ENCODE data around the gene OSBPL2. TPM values are rescaled to one million over a fixed set of nuclear protein-coding genes. Genes with fewer than 3 reads are reported as not detected.

Gene OSBPL2
- total and polyA plus RNA-seq, 2 experiments from 2014 or later = 16.6 to 31.2 TPM

DNA sequence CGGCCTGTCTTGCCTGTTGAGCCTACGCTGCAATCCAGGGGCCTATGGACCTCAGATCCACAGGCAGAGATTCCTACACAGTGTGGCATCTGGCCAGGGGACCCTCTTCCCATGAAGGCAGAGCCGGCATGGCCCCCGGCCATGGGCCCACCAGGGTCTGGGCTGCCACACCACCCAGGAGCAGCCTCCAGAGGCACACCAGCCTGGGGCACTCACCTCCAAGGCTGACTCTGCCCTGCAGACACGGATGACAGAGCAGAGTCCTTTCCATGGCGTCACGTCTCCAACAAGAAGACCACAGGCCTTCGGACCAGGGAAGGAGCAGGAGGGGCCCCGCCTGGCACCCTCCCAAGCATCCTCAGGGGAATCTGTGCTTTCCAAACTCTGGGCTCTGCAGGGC, 14.8 kb upstream of the OSBPL2 start:
- peaks cover 28% of the 10 kb centered on the region for H3K27me3 Mint-ChIP-seq (ENCODE audit: insufficient read depth, low read depth, poor library complexity)

More for the DNA sequence above, 14.8 kb upstream of the OSBPL2 start:
- H4K20me1 ChIP-seq (replicated peaks; ENCODE audit: insufficient read depth) = no peaks in the 10 kb centered on the region; the same call in 1 of the 2 replicates
- no peak overlapping the region for H3K27ac Mint-ChIP-seq
- H2AFZ ChIP-seq = no peak overlapping the region
- no peaks in the 10 kb centered on the region; the same call in 2 of the 3 replicates for H3K36me3 Mint-ChIP-seq (ENCODE audit: low read depth)
- H3K9me2 ChIP-seq (ENCODE audit: insufficient read depth) = no peaks in the 10 kb centered on the region
- no peaks in the 10 kb centered on the region for H3K36me3 ChIP-seq (ENCODE audit: insufficient read depth)
- H3K4me2 ChIP-seq = no peak overlapping the region
- H3K4me3 Mint-ChIP-seq = no peak overlapping the region
- no peaks in the 10 kb centered on the region for H3K79me2 ChIP-seq (replicated peaks; ENCODE audit: insufficient read depth)
- H3K27ac ChIP-seq (ENCODE audit: low read depth) = no peak overlapping the region
- H3K9me3 Mint-ChIP-seq = no peaks in the 10 kb centered on the region
- H3K4me1 ChIP-seq (ENCODE audit: insufficient read depth) = peaks cover 8% of the 10 kb centered on the region
- no peak overlapping the region for H3K4me3 ChIP-seq
- DNase-seq (ENCODE audit: low spot score) (no peak), ATAC-seq (no peak)
- peaks cover 31% of the 10 kb centered on the region for H3K27me3 ChIP-seq (ENCODE audit: insufficient read depth)
- TF ChIP-seq, protein P1, sequence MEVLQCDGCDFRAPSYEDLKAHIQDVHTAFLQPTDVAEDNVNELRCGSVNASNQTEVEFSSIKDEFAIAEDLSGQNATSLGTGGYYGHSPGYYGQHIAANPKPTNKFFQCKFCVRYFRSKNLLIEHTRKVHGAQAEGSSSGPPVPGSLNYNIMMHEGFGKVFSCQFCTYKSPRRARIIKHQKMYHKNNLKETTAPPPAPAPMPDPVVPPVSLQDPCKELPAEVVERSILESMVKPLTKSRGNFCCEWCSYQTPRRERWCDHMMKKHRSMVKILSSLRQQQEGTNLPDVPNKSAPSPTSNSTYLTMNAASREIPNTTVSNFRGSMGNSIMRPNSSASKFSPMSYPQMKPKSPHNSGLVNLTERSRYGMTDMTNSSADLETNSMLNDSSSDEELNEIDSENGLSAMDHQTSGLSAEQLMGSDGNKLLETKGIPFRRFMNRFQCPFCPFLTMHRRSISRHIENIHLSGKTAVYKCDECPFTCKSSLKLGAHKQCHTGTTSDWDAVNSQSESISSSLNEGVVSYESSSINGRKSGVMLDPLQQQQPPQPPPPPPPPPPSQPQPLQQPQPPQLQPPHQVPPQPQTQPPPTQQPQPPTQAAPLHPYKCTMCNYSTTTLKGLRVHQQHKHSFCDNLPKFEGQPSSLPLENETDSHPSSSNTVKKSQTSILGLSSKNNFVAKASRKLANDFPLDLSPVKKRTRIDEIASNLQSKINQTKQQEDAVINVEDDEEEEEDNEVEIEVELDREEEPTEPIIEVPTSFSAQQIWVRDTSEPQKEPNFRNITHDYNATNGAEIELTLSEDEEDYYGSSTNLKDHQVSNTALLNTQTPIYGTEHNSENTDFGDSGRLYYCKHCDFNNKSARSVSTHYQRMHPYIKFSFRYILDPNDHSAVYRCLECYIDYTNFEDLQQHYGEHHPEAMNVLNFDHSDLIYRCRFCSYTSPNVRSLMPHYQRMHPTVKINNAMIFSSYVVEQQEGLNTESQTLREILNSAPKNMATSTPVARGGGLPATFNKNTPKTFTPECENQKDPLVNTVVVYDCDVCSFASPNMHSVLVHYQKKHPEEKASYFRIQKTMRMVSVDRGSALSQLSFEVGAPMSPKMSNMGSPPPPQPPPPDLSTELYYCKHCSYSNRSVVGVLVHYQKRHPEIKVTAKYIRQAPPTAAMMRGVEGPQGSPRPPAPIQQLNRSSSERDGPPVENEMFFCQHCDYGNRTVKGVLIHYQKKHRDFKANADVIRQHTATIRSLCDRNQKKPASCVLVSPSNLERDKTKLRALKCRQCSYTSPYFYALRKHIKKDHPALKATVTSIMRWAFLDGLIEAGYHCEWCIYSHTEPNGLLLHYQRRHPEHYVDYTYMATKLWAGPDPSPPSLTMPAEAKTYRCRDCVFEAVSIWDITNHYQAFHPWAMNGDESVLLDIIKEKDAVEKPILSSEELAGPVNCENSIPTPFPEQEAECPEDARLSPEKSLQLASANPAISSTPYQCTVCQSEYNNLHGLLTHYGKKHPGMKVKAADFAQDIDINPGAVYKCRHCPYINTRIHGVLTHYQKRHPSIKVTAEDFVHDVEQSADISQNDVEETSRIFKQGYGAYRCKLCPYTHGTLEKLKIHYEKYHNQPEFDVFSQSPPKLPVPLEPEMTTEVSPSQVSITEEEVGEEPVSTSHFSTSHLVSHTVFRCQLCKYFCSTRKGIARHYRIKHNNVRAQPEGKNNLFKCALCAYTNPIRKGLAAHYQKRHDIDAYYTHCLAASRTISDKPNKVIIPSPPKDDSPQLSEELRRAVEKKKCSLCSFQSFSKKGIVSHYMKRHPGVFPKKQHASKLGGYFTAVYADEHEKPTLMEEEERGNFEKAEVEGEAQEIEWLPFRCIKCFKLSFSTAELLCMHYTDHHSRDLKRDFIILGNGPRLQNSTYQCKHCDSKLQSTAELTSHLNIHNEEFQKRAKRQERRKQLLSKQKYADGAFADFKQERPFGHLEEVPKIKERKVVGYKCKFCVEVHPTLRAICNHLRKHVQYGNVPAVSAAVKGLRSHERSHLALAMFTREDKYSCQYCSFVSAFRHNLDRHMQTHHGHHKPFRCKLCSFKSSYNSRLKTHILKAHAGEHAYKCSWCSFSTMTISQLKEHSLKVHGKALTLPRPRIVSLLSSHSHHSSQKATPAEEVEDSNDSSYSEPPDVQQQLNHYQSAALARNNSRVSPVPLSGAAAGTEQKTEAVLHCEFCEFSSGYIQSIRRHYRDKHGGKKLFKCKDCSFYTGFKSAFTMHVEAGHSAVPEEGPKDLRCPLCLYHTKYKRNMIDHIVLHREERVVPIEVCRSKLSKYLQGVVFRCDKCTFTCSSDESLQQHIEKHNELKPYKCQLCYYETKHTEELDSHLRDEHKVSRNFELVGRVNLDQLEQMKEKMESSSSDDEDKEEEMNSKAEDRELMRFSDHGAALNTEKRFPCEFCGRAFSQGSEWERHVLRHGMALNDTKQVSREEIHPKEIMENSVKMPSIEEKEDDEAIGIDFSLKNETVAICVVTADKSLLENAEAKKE (CRISPR knock-in tag; IDR thresholded peaks at IDR 0.05) = no peak
- TF ChIP-seq ZNF331 (CRISPR knock-in tag; IDR thresholded peaks at IDR 0.05; ENCODE audit: low read depth) = no peak
- no peak for TF ChIP-seq EZH2 (IDR thresholded peaks at IDR 0.05; ENCODE audit: low read depth, unreplicated experiment)
- TF ChIP-seq ZNF114 (CRISPR knock-in tag; IDR thresholded peaks at IDR 0.05) = no peak
- TF ChIP-seq, protein P2, sequence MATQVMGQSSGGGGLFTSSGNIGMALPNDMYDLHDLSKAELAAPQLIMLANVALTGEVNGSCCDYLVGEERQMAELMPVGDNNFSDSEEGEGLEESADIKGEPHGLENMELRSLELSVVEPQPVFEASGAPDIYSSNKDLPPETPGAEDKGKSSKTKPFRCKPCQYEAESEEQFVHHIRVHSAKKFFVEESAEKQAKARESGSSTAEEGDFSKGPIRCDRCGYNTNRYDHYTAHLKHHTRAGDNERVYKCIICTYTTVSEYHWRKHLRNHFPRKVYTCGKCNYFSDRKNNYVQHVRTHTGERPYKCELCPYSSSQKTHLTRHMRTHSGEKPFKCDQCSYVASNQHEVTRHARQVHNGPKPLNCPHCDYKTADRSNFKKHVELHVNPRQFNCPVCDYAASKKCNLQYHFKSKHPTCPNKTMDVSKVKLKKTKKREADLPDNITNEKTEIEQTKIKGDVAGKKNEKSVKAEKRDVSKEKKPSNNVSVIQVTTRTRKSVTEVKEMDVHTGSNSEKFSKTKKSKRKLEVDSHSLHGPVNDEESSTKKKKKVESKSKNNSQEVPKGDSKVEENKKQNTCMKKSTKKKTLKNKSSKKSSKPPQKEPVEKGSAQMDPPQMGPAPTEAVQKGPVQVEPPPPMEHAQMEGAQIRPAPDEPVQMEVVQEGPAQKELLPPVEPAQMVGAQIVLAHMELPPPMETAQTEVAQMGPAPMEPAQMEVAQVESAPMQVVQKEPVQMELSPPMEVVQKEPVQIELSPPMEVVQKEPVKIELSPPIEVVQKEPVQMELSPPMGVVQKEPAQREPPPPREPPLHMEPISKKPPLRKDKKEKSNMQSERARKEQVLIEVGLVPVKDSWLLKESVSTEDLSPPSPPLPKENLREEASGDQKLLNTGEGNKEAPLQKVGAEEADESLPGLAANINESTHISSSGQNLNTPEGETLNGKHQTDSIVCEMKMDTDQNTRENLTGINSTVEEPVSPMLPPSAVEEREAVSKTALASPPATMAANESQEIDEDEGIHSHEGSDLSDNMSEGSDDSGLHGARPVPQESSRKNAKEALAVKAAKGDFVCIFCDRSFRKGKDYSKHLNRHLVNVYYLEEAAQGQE (IDR thresholded peaks at IDR 0.05; ENCODE audit: unreplicated experiment) = no peak
- TF ChIP-seq, protein P3, sequence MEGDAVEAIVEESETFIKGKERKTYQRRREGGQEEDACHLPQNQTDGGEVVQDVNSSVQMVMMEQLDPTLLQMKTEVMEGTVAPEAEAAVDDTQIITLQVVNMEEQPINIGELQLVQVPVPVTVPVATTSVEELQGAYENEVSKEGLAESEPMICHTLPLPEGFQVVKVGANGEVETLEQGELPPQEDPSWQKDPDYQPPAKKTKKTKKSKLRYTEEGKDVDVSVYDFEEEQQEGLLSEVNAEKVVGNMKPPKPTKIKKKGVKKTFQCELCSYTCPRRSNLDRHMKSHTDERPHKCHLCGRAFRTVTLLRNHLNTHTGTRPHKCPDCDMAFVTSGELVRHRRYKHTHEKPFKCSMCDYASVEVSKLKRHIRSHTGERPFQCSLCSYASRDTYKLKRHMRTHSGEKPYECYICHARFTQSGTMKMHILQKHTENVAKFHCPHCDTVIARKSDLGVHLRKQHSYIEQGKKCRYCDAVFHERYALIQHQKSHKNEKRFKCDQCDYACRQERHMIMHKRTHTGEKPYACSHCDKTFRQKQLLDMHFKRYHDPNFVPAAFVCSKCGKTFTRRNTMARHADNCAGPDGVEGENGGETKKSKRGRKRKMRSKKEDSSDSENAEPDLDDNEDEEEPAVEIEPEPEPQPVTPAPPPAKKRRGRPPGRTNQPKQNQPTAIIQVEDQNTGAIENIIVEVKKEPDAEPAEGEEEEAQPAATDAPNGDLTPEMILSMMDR (conservative IDR thresholded peaks at IDR 0.05; ENCODE audit: low read depth in 2 of 2) = no peak
- TF ChIP-seq, protein P4, sequence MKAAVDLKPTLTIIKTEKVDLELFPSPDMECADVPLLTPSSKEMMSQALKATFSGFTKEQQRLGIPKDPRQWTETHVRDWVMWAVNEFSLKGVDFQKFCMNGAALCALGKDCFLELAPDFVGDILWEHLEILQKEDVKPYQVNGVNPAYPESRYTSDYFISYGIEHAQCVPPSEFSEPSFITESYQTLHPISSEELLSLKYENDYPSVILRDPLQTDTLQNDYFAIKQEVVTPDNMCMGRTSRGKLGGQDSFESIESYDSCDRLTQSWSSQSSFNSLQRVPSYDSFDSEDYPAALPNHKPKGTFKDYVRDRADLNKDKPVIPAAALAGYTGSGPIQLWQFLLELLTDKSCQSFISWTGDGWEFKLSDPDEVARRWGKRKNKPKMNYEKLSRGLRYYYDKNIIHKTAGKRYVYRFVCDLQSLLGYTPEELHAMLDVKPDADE (IDR thresholded peaks at IDR 0.05) = no peak
- no peak for TF ChIP-seq CREB1 (CRISPR knock-in tag; IDR thresholded peaks at IDR 0.05; ENCODE audit: low read depth)
- no peak for TF ChIP-seq NANOG (IDR thresholded peaks at IDR 0.05; ENCODE audit: borderline replicate concordance)
- TF ChIP-seq JUNB (IDR thresholded peaks at IDR 0.05; ENCODE audit: unreplicated experiment) = no peak
- H3K4me1 Mint-ChIP-seq = peaks cover 17% of the 10 kb centered on the region
- no peaks in the 10 kb centered on the region for H3F3A ChIP-seq (replicated peaks; ENCODE audit: low read depth)

Data from GM23338 (cell line).